ENCODE measurements around the gene PROM1.
A peak's percentile ranks its signal among the peaks of the same experiment; 100 is the strongest.

Gene PROM1

GRCh38 chr4:15920723-15921591 is 162.9 kb downstream of the PROM1 start:
- Histone ChIP-seq H3K4me3 (ENCODE audit: low read depth, low read length) (no peak overlapping the region), H3K27ac (ENCODE audit: extremely low read depth, low read depth, low read length) (no peak overlapping the region), H3K9me3 (ENCODE audit: control insufficient read depth, insufficient read depth, low read depth, low read length) (no peaks in the 10 kb centered on the region), H3K4me1 (ENCODE audit: control insufficient read depth, insufficient read depth, low read length) (no peaks in the 10 kb centered on the region), H3K36me3 (ENCODE audit: control insufficient read depth in 2 of 2, insufficient read depth in 1 of 2, low read length in 2 of 2) (no peaks in the 10 kb centered on the region)
- POLR2A ChIA-PET, result interaction anchor here (1.1 kb wide), 1 partner anchor 306 kb away, joined by 3 read pairs; no protein-coding TSS in a partner anchor
- TF ChIP-seq ZEB2 (tag by site-specific recombination; IDR thresholded peaks at IDR 0.05) (peak; percentile 40; the same call in 1 of the 2 replicates), ZNF10 (tag by site-specific recombination; IDR thresholded peaks at IDR 0.05) (0 out of 2 replicates have a peak, but pooled peaks have one; percentile 26), ZNF184 (tag by site-specific recombination; IDR thresholded peaks at IDR 0.05) (0 out of 2 replicates have a peak, but pooled peaks have one; percentile 25), ZNF23 (tag by site-specific recombination; IDR thresholded peaks at IDR 0.05; ENCODE audit: borderline replicate concordance) (no peak), ZNF670 (tag by site-specific recombination; IDR thresholded peaks at IDR 0.05; ENCODE audit: low read depth) (no peak), ZNF654 (tag by site-specific recombination; IDR thresholded peaks at IDR 0.05; ENCODE audit: low read depth) (no peak), ZFHX2 (tag by site-specific recombination; conservative IDR thresholded peaks at IDR 0.05) (no peak), ZNF629 (tag by site-specific recombination; IDR thresholded peaks at IDR 0.05) (0 out of 2 replicates have a peak, but pooled peaks have one; percentile 51), ZNF16 (tag by site-specific recombination; IDR thresholded peaks at IDR 0.05; ENCODE audit: low read depth) (no peak), ZNF660 (tag by site-specific recombination; IDR thresholded peaks at IDR 0.05) (peak; percentile 44; the same call in 1 of the 2 replicates), ZBTB17 (tag by site-specific recombination; IDR thresholded peaks at IDR 0.05) (0 out of 2 replicates have a peak, but pooled peaks have one; percentile 27), ZNF24 (tag by site-specific recombination; IDR thresholded peaks at IDR 0.05) (0 out of 2 replicates have a peak, but pooled peaks have one; percentile 48), ZNF223 (tag by site-specific recombination; IDR thresholded peaks at IDR 0.05) (no peak), ZFP69B (tag by site-specific recombination; IDR thresholded peaks at IDR 0.05) (no peak), INSM2 (tag by site-specific recombination; IDR thresholded peaks at IDR 0.05) (peak; percentile 31; the same call in 1 of the 2 replicates), PRDM4 (tag by site-specific recombination; IDR thresholded peaks at IDR 0.05) (no peak)
- CTCF ChIA-PET, result interaction anchor here (0.7 to 1.0 kb wide), 2 partner anchors 28 to 39 kb away, joined by 3 to 5 read pairs; no protein-coding TSS in a partner anchor

GRCh38 chr4:15918484-15919129 is 165.2 kb downstream of the PROM1 start:
- Histone ChIP-seq H3K4me3 (ENCODE audit: low read depth, low read length) (no peak overlapping the region), H3K27ac (ENCODE audit: extremely low read depth, low read depth, low read length) (no peak overlapping the region), H3K36me3 (ENCODE audit: control insufficient read depth in 2 of 2, insufficient read depth in 1 of 2, low read length in 2 of 2) (no peaks in the 10 kb centered on the region), H3K9me3 (ENCODE audit: control insufficient read depth, insufficient read depth, low read depth, low read length) (no peaks in the 10 kb centered on the region), H3K4me1 (ENCODE audit: control insufficient read depth, insufficient read depth, low read length) (no peaks in the 10 kb centered on the region)
- ChIA-PET CTCF (interaction anchor here (1.3 to 2.2 kb wide), 2 partner anchors 36 to 113 kb away, joined by 3 to 12 read pairs; no protein-coding TSS in a partner anchor), POLR2A (interaction anchor here (0.8 kb wide), 1 partner anchor 13 kb away, joined by 3 read pairs; no protein-coding TSS in a partner anchor)
- no peak for TF ChIP-seq GFI1B (tag by site-specific recombination; IDR thresholded peaks at IDR 0.05)
- TF ChIP-seq ZNF354C (tag by site-specific recombination; IDR thresholded peaks at IDR 0.05; ENCODE audit: borderline replicate concordance, low read depth), result no peak
- TF ChIP-seq ZNF510 (tag by site-specific recombination; IDR thresholded peaks at IDR 0.05; ENCODE audit: insufficient replicate concordance), result no peak
- TF ChIP-seq ZNF157 (tag by site-specific recombination; IDR thresholded peaks at IDR 0.05), result no peak
- TF ChIP-seq ZNF292 (tag by site-specific recombination; IDR thresholded peaks at IDR 0.05; ENCODE audit: borderline replicate concordance, low read depth), result no peak
- TF ChIP-seq OVOL3 (tag by site-specific recombination; IDR thresholded peaks at IDR 0.05), result no peak
- TF ChIP-seq ZNF2 (tag by site-specific recombination; IDR thresholded peaks at IDR 0.05), result no peak
- no peak for TF ChIP-seq ZBTB7A (tag by site-specific recombination; IDR thresholded peaks at IDR 0.05; ENCODE audit: low read depth)
